PFSK-1 (cell line): ENCODE data around the gene ACAT2.

Experiments
- POLR2AphosphoS5 ChIP-seq: IDR thresholded peaks from 2 replicates; pipeline ENCODE4 v1.6.1; 2012; ENCODE audit warnings: low read depth, mild to moderate bottlenecking, control low read depth, low read length, moderate library complexity
- SIN3A ChIP-seq: IDR thresholded peaks from 2 replicates; pipeline ENCODE4 v1.6.1; 2012; ENCODE audit warnings: mild to moderate bottlenecking, low read length, moderate library complexity, borderline replicate concordance; ENCODE audit not compliant: insufficient read depth
- TAF1 ChIP-seq: IDR thresholded peaks from 2 replicates; pipeline ENCODE4 v1.6.1; 2012; ENCODE audit warnings: low read length, control low read depth, borderline replicate concordance; ENCODE audit not compliant: insufficient read depth

- no peak for TF ChIP-seq SIN3A
- no peak for TF ChIP-seq POLR2AphosphoS5
- TF ChIP-seq TAF1: no peak
These were observed 45.4 kb upstream of the ACAT2 start for GRCh38 chr6:159716247-159717096.
